ENCODE data around the gene ZBTB32.

ZBTB32 gene

GRCh38 chr19:35695895-35696422, 8.4 kb upstream of the ZBTB32 start:
- no peak for DNase-seq (ENCODE audit: low read depth)

DNA sequence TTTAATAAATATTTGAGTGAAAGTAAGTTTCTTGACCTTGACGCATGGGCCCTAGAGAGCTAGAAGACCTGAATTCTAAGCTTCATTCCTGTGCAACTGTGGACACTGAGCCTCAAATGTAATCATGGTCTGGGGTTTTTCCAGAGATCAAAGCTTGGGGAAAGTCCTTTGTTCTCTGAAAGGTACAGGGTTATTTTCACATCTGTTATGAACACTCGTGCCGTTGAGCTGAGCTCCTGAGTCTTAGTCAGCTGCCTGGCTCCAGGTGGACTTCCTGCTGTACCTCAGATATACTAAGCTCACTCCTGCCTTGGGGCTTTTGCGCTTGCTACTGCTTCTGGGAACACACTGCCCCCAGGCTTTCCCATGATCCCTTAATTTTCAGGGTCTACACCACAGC, 7.5 kb upstream of the ZBTB32 start:
- DNase-seq (ENCODE audit: low read depth), result no peak

GRCh38 chr19:35702223-35703012, 1.9 kb upstream of the ZBTB32 start:
- DNase-seq (ENCODE audit: low read depth), result peak; percentile 98

DNA sequence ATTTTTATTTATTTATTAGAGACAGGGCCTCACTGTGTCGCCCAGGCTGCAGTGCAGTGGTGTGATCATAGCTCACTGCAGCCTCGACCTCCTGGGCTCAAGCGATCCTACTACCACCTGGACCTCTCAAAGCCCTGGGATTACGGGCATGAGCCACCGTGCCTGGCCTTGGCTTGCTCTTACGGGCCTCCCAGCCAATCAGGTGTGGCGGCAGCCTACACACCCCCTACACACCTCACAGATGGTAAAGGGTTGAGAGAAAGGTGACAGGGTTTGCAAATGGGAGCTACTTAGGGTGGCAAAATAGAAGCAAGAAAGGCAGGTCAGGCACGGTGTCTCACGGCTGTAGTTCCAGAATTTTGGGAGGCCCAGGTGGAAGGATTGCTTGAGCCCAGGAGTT, 1.0 kb upstream of the ZBTB32 start:
- DNase-seq (ENCODE audit: low read depth), result no peak

DNA sequence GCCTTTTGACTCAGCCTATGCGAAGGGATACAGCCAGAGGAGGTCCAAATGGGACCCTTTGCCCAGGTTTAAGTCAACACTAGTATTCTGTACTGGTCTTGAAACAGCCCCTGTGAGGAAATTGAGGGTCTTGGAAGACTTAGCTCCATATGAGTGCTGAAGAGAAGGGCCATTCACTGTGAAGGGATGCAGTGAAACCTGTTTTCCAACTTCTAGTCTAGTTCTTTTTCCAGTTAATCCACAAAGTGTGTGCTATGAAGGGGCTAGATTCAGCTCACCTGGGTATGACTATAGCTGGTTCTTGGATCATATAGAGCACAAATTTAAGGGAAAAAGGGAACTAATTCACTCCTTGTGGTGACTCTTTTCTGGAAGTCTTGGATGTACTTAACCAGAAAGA, 4.0 kb downstream of the ZBTB32 start:
- DNase-seq (ENCODE audit: low read depth), result no peak

DNA sequence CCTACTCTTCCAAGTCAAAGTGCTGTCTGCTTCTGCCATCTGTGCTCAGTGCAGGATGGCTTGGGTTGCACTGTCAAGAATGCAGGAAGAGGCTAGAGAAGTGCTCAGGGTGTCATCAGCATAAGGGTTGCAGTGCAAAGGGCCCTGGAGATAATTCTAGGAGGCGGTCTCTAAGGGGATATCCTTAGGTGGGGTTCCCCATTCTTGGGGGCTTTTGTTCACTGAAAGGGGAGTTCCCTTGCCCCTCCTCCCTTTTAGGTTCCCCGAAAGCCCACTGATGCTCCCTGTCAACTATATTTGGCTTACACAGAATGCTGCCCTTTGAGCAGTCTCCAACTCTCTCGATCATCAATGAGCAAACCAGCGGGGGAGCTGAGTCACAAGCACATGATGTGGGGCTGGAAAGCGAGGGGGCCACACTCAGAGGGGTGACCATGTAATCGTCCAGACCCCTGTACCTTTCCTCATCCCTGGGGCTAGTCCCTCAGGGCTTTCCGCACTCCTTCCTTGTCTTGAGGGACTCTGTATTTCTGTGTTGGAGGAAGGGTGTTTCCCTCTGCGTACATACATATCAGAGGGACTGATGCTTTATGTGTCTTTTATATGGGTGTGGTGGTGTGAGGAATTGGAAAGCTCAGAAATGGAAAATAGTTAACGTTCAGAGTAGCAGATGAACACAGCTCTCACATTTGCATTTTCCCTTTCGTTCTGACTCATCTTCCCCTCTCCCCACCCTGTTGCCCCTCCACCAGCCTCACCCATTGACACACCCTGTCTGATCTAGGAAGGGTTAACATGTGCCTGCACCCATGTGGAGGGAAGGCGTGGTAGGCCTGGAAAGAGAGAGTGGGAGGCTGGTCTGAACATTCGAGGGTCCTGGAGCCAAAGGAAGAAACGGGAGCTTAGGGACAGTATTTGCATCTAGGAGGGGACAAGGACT, 6.7 kb downstream of the ZBTB32 start:
- no peak for DNase-seq (ENCODE audit: low read depth)

GRCh38 chr19:35712567-35713505, 8.5 kb downstream of the ZBTB32 start:
- no peak for DNase-seq (ENCODE audit: low read depth)

DNA sequence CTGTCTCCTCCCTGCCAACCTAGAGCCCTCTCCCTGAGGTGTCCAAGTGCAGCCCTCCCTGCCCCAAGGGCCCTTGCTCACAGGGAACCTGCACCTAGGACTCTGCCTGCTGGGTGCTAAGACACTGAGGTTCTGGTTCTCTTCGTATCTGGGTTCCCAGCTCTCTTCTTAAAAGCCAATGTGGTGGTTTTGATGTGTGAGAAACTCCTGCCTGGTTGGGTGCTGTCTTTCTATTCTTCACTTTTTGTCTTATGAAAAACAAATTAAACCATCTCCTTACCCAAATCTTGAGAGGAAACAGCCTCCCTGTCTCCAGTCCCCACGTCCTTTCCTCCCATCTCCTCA, 9.1 kb downstream of the ZBTB32 start:
- no peak for DNase-seq (ENCODE audit: low read depth)

GRCh38 chr19:35713904-35714495, 9.6 kb downstream of the ZBTB32 start:
- DNase-seq (ENCODE audit: low read depth), result no peak

DNA sequence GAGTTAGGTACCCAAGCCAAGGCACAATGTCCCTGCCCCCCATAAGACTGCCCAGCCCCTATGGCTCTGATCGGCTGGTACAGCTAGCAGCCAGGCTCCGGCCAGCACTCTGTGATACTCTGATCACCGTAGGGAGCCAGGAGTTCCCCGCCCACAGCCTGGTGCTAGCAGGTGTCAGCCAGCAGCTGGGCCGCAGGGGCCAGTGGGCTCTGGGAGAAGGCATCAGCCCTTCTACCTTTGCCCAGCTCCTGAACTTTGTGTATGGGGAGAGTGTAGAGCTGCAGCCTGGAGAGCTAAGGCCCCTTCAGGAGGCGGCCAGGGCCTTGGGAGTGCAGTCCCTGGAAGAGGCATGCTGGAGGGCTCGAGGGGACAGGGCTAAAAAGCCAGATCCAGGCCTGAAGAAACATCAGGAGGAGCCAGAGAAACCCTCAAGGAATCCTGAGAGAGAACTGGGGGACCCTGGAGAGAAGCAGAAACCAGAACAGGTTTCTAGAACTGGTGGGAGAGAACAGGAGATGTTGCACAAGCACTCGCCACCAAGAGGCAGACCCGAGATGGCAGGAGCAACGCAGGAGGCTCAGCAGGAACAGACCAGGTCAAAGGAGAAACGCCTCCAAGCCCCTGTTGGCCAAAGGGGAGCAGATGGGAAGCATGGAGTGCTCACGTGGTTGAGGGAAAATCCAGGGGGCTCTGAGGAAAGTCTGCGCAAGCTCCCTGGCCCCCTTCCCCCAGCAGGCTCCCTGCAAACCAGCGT, 10.4 kb downstream of the ZBTB32 start:
- DNase-seq (ENCODE audit: low read depth), result no peak

- no peak for DNase-seq (ENCODE audit: low read depth)
These were observed 11.0 kb downstream of the ZBTB32 start for GRCh38 chr19:35715355-35715809.

DNA sequence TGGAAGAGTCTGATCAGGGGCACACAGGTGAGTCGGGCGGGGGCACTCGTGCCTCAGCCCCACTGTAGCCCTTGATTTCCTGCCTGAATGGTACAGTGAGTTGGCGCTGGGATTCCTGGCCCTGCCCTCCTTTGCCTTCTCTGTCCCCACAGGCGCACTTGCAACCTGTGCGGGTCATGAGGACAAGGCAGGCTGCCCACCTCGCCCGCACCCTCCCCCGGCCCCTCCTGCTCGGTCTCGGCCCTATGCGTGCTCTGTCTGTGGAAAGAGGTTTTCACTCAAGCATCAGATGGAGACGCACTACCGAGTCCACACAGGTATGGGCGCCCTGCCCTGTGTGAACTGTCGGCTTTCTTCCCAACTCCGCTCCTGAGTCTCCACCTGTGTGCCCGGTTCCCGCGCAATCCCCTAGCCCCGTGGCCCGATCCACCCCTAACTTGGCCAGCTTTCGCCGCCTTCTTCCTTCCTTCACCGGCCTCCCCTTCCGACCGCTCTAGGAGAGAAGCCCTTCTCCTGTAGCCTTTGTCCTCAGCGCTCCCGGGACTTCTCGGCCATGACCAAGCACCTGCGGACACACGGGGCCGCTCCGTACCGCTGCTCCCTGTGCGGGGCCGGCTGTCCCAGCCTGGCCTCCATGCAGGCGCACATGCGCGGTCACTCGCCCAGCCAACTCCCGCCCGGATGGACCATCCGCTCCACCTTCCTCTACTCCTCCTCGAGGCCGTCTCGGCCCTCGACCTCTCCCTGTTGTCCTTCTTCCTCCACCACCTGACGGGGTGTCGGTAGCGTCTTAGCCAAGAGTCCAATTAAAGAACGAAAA, 11.8 kb downstream of the ZBTB32 start:
- peak; percentile 58 for DNase-seq (ENCODE audit: low read depth)

DNA sequence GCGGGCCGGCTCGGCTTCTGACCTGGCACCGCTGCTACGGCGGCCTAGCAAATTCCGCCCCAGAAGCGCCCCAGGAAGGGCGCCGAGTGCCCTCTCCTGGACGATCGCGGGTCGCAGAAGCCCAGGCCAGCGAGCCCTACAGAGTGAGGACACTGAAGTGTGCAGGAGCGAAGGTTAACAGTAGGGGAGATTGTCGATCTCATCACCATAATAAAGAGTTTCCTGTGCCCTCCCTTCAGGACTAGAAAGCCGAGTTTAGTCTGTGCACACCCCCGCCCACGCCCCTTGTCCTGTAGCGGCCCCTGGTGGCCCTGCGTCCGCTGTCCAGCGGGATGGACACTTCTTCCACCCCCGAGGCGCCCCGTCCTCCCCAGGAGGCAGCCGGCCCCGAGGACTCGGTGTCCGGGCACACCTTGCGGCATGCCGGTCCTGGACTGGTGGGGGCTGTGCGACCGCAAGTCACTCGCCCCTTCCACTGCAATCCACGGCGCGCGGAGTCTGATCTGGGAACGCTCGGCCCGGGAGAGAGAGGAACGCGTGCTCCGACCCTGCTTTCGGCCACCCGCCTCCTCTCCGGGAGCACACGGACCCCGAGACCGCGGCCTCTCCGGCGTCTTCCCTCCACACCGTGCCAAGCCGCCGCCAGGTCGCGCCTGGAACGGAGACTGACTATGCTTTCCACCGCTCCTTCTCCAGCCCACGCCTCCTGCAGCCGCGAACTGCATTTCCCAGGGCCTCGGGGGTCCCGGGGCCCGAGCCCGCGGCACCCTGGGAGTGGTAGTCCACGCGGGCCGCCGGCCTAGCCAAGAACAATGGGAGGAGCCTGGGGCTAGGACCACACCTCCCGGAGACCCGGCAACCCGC, 12.7 kb downstream of the ZBTB32 start:
- DNase-seq (ENCODE audit: low read depth), result peak; percentile 97

DNA sequence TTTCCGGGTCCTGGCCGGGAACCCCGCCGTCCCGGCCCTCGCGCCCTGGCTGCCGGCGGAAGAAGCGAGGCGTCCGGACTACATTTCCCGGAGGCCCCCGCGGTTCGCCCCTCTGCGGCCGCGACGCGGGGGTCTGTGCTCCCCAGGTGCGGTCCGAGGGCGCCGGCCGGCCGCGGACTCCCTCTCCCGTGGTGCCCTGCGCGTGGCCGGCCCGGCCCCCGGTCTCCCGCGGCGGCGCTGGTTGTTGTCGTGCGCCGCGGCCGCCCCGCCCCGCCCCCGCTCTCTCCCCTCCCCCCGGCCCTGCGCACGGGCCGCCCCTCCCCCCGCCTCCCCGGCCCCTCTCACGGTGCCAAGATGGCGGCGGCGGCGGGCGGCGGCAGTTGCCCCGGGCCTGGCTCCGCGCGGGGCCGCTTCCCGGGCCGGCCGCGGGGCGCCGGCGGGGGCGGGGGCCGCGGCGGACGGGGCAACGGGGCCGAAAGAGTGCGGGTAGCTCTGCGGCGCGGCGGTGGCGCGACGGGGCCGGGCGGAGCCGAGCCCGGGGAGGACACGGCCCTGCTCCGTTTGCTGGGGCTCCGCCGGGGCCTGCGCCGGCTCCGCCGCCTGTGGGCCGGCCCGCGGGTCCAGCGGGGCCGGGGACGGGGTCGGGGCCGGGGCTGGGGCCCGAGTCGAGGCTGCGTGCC, 13.4 kb downstream of the ZBTB32 start, which contains the start of gene KMT2B:
KMT2B (plus strand) TSS at position 339 of the 680 bp plus-strand sequence; CDS start at position 355, 16 bp downstream.
- DNase-seq (ENCODE audit: low read depth), result no peak

DNA sequence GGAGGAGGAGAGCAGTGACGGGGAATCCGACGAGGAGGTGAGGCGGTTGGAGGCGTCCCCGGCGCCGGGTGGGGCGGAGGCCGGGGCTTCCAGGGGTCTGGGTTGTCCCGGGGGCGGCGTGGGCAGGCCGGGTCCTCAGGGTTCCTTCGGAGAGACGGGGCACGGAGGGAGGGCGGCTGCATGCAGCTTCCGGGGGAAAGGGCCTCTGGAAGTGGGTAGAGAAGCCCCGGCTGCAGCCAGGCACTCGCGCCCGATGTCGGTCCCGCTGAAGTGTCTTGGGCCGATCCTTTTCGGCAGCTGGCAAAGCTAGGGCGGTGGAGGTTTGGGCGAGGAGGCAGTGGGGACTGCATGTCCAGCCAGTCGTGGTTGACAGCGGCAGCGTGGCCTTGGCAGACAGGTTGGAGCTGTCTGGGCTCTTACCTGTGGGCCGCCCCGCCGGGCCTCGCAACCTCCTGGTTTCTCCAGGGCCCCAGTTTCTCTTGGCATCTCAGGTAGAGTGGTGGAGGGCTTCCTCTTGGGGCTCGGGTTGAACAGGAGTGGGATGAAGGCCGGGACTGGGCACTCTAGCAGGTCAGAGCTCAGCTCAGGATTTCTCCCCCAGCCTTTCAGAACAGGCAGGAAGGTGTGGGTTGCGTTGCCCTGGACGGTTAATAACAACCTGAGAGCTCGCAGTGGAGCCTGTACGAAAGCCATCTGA, 14.1 kb downstream of the ZBTB32 start:
- DNase-seq (ENCODE audit: low read depth), result peak; percentile 47

DNA sequence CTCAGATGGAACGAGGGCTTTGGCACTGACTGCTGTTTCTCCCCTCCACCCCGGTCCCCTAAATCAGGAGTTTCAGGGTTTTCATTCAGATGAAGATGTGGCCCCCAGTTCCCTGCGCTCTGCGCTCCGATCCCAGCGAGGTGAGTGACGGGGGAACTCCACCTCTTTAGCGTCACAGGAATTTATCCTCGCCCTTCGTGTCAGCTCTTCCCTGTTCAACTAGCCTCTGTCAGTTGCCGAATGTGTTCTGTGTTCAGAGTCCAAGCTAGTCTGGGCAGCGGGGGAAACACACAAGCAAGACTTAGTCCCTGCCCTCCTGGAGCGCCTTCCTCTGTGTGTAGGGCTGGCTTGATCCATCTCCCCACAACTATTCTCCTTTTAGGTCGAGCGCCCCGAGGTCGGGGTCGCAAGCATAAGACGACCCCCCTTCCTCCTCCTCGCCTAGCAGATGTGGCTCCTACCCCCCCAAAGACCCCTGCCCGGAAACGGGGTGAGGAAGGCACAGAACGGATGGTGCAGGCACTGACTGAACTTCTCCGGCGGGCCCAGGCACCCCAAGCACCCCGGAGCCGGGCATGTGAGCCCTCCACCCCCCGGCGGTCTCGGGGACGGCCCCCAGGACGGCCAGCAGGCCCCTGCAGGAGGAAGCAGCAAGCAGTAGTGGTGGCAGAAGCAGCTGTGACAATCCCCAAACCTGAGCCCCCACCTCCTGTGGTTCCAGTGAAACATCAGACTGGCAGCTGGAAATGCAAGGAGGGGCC, 15.2 kb downstream of the ZBTB32 start:
- DNase-seq (ENCODE audit: low read depth), result no peak

- DNase-seq (ENCODE audit: low read depth), result no peak
These were observed 15.8 kb downstream of the ZBTB32 start for GRCh38 chr19:35720163-35720524.

All from EH (cell line).